ENCODE measurements around the gene GRIK5.
A peak's percentile ranks its signal among the peaks of the same experiment; 100 is the strongest.
"Not testable (repeated sequence)": the region's sequence is repeated elsewhere in the genome, so short reads cannot be mapped to it uniquely, and the experiment has no call there.

GRIK5 gene

GRCh38 chr19:42042455-42043170 lies 27.4 kb downstream of the GRIK5 start:
- DNase-seq: no peak

- not testable (repeated sequence) for DNase-seq
Observed at GRCh38 chr19:42040491-42040890, 29.5 kb downstream of the GRIK5 start.

- no peak for DNase-seq
Observed at GRCh38 chr19:42040031-42040430, 30.0 kb downstream of the GRIK5 start.

- no peak for DNase-seq
Observed at GRCh38 chr19:42038666-42039065, 31.3 kb downstream of the GRIK5 start.

- no peak for DNase-seq
Observed at GRCh38 chr19:42037649-42038048, 32.4 kb downstream of the GRIK5 start.

GRCh38 chr19:42034640-42035391 lies 35.2 kb downstream of the GRIK5 start:
- peak; percentile 50 to 73 for DNase-seq

DNA sequence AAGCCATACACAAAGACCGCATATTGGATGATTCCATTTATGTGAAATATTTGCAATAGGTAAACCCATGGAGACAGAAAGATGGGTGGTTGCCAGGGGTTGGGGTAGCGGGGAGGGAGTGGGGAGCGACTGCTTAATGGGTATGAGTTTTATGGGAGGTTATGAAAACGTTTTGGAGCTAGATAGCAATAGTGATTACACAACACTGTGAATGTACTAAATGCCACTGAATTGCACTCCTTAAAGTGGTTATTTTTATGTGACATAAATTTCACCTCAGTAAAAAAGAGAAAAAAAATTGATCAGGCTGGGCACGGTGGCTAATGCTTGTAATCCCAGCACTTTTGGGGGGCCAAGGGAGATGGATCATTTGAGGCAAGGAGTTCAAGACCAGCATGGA lies 36.6 kb downstream of the GRIK5 start:
- no peak for DNase-seq

DNA sequence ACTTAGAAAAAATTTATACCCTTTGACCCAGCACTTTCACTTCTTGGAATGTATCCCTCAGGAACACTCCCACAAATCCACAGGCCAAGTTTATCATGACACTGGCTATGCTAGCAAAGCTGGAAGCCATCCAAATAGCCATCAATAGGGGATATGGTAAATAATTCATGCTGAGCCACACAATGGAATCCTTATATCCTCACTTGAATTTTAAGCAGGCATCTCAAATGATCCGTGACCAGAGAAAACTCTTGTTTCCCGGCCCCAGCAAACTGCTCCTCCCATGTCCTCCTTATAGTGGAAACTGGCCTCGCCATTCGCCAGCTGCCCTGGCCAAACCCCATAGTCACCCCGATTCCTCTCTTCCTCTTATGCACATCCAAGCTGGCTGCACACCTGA lies 37.6 kb downstream of the GRIK5 start:
- DNase-seq: peak; percentile 68 to 86

DNA sequence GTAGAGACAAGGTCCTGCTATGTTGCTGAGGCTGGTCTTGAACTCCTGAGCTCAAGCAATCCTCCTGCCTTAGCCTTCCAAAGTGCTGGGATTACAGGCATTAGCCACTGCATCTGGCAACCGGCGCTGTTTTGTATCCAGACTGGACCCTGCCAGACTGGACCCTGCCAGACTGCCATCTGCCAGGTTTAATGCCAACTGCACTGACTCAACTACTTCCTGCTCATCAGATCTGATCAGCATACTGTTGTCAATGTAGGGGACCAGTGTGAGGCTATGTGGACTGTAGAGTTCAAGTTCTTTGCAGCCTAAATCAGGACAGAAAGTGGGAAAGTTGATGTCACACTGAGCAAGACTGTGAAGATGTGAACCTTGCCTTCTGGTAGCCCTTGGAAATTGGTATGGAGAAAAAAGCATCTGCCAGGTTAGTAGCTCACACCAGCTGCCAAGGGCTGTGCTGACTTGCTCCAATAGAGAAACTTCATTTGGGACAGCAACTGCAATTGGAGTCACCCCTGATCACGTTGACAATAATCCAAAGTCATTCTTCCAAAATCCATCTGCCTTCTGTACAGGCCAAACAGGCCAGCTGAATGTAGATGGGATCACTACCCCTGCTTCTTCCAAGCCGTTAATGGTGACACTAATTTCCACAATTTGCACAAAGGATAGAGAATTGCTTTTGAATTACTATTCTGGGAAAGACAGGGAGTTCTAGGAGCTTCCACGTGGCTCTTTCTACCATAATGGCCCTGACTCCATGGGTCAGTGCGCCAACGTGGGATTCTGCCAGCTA lies 39.2 kb downstream of the GRIK5 start:
- DNase-seq: no peak

GRCh38 chr19:42028304-42029216 lies 41.4 kb downstream of the GRIK5 start:
- DNase-seq: peak in 1 of 2 experiments; percentile 4

- no peak for DNase-seq
Observed at GRCh38 chr19:42024622-42025111, 45.3 kb downstream of the GRIK5 start.

GRCh38 chr19:42023943-42024260 lies 46.1 kb downstream of the GRIK5 start:
- no peak for DNase-seq

GRCh38 chr19:42023121-42023942 lies 46.7 kb downstream of the GRIK5 start:
- DNase-seq: no peak

- no peak for DNase-seq
Observed at GRCh38 chr19:42022616-42023015, 47.4 kb downstream of the GRIK5 start.

DNA sequence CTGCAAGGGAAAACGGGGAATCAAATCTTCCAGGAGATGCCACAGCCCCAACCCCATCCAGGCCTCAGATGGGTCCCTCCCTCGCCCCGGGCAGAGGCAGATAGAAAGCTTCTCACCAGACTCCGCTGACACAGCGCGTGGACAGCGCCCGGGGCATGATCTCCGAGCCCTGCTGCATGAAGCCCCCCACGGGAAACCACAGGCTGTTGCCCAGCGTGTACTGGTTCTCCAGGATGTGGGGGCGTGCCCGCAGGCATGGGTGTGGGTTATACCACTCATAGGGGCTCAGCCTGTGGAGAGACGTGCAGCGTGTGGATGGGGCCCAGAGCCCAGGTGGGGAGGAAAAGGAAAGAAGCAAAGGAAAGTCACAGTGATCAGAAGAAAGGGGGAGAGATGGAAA lies 48.8 kb downstream of the GRIK5 start:
- DNase-seq: no peak

GRCh38 chr19:42018503-42019193 lies 51.4 kb downstream of the GRIK5 start:
- no peak for DNase-seq

- no peak for DNase-seq
Observed at GRCh38 chr19:42017040-42017439, 53.0 kb downstream of the GRIK5 start.

DNA sequence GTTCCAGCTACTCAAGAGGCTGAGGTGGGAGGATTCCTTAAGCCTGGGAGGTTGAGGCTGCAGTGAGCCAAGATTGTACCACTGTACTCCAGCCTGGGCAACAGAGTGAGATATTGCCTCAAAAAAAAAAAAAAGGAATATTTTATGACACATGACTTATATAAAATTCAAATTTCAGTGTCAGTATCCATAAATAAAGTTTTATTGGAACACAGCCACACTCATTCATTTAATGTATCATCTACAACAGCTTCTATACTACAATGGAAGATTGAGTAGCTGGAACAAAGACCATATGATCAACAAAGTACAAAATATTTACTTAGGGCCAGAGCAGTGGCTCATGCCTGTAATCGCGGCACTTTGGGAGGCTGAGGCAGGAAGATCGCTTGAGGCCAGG lies 57.3 kb downstream of the GRIK5 start:
- DNase-seq: not testable (repeated sequence)

DNA sequence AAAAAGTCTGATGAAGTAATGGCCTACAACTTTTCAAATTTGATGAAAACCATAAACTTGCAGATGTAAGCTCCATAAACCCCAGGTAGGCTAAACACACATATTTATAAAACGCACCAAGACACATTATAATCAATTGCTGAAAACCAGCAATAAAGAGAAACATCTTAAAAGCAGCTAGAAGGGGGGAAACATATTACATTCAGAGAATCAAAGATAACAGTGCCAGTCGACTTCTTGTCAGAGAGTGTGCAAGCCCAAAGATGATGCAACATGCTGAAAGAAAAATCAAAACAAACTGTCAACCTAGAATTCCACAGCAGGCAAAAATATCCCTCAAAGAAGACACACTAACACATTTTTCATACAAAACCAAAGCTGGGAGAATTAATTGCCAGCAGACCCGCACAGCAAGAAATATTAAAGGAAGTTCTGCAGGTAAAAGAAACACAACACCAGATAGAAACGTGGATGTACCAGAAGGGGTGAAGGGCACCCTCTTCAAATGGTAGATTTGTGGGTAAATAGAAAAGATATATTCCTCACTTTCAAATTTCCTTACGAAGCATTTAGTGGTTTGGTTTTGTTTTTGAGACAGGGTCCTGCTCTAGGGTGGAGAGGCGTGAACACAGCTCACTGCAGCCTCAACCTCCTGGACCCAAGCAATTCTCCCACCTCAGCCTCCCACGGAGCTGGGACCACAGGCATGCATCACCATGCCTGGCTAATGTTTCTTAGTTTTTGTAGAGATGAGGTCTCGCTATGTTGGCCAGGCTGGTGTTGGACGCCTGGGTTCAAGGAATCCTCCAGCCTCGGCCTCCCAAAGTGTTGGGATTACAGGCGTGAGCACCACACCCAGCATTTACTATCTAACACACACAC lies 59.5 kb downstream of the GRIK5 start:
- no peak for DNase-seq

- no peak for DNase-seq
Observed at GRCh38 chr19:42006569-42006968, 63.4 kb downstream of the GRIK5 start.
